ENCODE data around the gene LSM3.

LSM3 gene

GRCh38 chr3:14208977-14209394, 30.4 kb downstream of the LSM3 start:
- Histone ChIP-seq H3K4me1 (ENCODE audit: control insufficient read depth, insufficient read depth, low read depth, low read length) (peaks cover 19% of the 10 kb centered on the region), H3K4me2 (ENCODE audit: low read length, poor library complexity, severe bottlenecking) (no peak overlapping the region), H3K36me3 (ENCODE audit: control insufficient read depth in 1 of 2, insufficient read depth in 2 of 2, low read depth in 1 of 2, low read length in 2 of 2) (no peaks in the 10 kb centered on the region), H2AFZ (ENCODE audit: low read depth, low read length) (no peak overlapping the region), H2BK15ac (ENCODE audit: low read depth, poor library complexity, severe bottlenecking) (no peak overlapping the region), H3K9ac (ENCODE audit: low read length) (no peak overlapping the region), H3K23ac (ENCODE audit: low read length in 2 of 2) (no peak overlapping the region), H3K27me3 (ENCODE audit: control insufficient read depth in 1 of 2, insufficient read depth in 1 of 2, low read length in 2 of 2) (no peaks in the 10 kb centered on the region), H2BK120ac (ENCODE audit: low read depth, low read length) (no peak overlapping the region), H3K79me1 (replicated peaks; ENCODE audit: low read length, poor library complexity, severe bottlenecking) (no peaks in the 10 kb centered on the region), H3K9me3 (ENCODE audit: control insufficient read depth, low read length) (no peaks in the 10 kb centered on the region), H3K4me3 (ENCODE audit: insufficient read depth in 1 of 2, low read depth in 1 of 2, low read length in 2 of 2) (no peak overlapping the region), H3K27ac (ENCODE audit: low read length, poor library complexity, severe bottlenecking) (peak overlapping the region; percentile 92), H4K91ac (ENCODE audit: low read length) (peak overlapping the region; percentile 54), H2BK5ac (ENCODE audit: low read depth, low read length, poor library complexity, severe bottlenecking) (no peak overlapping the region), H3K14ac (ENCODE audit: low read length in 2 of 2) (no peak overlapping the region), H4K8ac (ENCODE audit: low read length) (no peak overlapping the region), H2AK5ac (ENCODE audit: low read length, severe bottlenecking) (peak overlapping the region; percentile 88), H2BK12ac (ENCODE audit: low read length in 2 of 2) (peak overlapping the region in 1 of 2 experiments; percentile 33), H3K18ac (ENCODE audit: low read depth in 1 of 2, low read length in 2 of 2) (peak overlapping the region; percentile 68 to 76), H3K4ac (ENCODE audit: low read depth in 1 of 2, low read length in 2 of 2) (peak overlapping the region in 1 of 2 experiments; percentile 42)
- peak; percentile 79 for DNase-seq
- 0% methylated on average over 4 of the region's 5 CpGs for WGBS

GRCh38 chr3:14209581-14210289, 31.1 kb downstream of the LSM3 start:
- Histone ChIP-seq H2AFZ (ENCODE audit: low read depth, low read length) (no peak overlapping the region), H4K8ac (ENCODE audit: low read length) (peak overlapping the region; percentile 79), H4K91ac (ENCODE audit: low read length) (peak overlapping the region; percentile 92), H3K27ac (ENCODE audit: low read length, poor library complexity, severe bottlenecking) (peak overlapping the region; percentile 92), H3K14ac (ENCODE audit: low read length in 2 of 2) (peak overlapping the region in 1 of 2 experiments; percentile 87), H3K4ac (ENCODE audit: low read depth in 1 of 2, low read length in 2 of 2) (peak overlapping the region; percentile 87 to 92), H3K18ac (ENCODE audit: low read depth in 1 of 2, low read length in 2 of 2) (peak overlapping the region; percentile 55 to 76), H3K9me3 (ENCODE audit: control insufficient read depth, low read length) (no peaks in the 10 kb centered on the region), H3K23ac (ENCODE audit: low read length in 2 of 2) (no peak overlapping the region), H2BK12ac (ENCODE audit: low read length in 2 of 2) (peak overlapping the region; percentile 47 to 76), H2BK5ac (ENCODE audit: low read depth, low read length, poor library complexity, severe bottlenecking) (peak overlapping the region; percentile 96), H2AK5ac (ENCODE audit: low read length, severe bottlenecking) (peak overlapping the region; percentile 79), H3K4me2 (ENCODE audit: low read length, poor library complexity, severe bottlenecking) (no peak overlapping the region), H3K36me3 (ENCODE audit: control insufficient read depth in 1 of 2, insufficient read depth in 2 of 2, low read depth in 1 of 2, low read length in 2 of 2) (no peaks in the 10 kb centered on the region), H3K4me3 (ENCODE audit: insufficient read depth in 1 of 2, low read depth in 1 of 2, low read length in 2 of 2) (no peak overlapping the region), H2BK15ac (ENCODE audit: low read depth, poor library complexity, severe bottlenecking) (peak overlapping the region; percentile 34), H3K79me1 (replicated peaks; ENCODE audit: low read length, poor library complexity, severe bottlenecking) (no peaks in the 10 kb centered on the region), H3K4me1 (ENCODE audit: control insufficient read depth, insufficient read depth, low read depth, low read length) (peaks cover 14% of the 10 kb centered on the region), H3K27me3 (ENCODE audit: control insufficient read depth in 1 of 2, insufficient read depth in 1 of 2, low read length in 2 of 2) (no peaks in the 10 kb centered on the region), H3K9ac (ENCODE audit: low read length) (no peak overlapping the region), H2BK120ac (ENCODE audit: low read depth, low read length) (peak overlapping the region; percentile 92)
- DNase-seq = peak; percentile 73
- WGBS = 46% methylated on average over 12 of the region's 14 CpGs

- Histone ChIP-seq H2BK12ac (ENCODE audit: low read length in 2 of 2) (peak overlapping the region; percentile 38 to 76), H3K79me1 (replicated peaks; ENCODE audit: low read length, poor library complexity, severe bottlenecking) (no peaks in the 10 kb centered on the region), H3K9me3 (ENCODE audit: control insufficient read depth, low read length) (no peaks in the 10 kb centered on the region), H2BK15ac (ENCODE audit: low read depth, poor library complexity, severe bottlenecking) (no peak overlapping the region), H3K4me3 (ENCODE audit: insufficient read depth in 1 of 2, low read depth in 1 of 2, low read length in 2 of 2) (no peak overlapping the region), H3K14ac (ENCODE audit: low read length in 2 of 2) (no peak overlapping the region), H2AK5ac (ENCODE audit: low read length, severe bottlenecking) (peak overlapping the region; percentile 55), H3K36me3 (ENCODE audit: control insufficient read depth in 1 of 2, insufficient read depth in 2 of 2, low read depth in 1 of 2, low read length in 2 of 2) (no peaks in the 10 kb centered on the region), H3K23ac (ENCODE audit: low read length in 2 of 2) (no peak overlapping the region), H2AFZ (ENCODE audit: low read depth, low read length) (no peak overlapping the region), H3K4me2 (ENCODE audit: low read length, poor library complexity, severe bottlenecking) (no peak overlapping the region), H3K4me1 (ENCODE audit: control insufficient read depth, insufficient read depth, low read depth, low read length) (peaks cover 13% of the 10 kb centered on the region), H3K18ac (ENCODE audit: low read depth in 1 of 2, low read length in 2 of 2) (peak overlapping the region in 1 of 2 experiments; percentile 74), H3K27me3 (ENCODE audit: control insufficient read depth in 1 of 2, insufficient read depth in 1 of 2, low read length in 2 of 2) (no peaks in the 10 kb centered on the region), H3K9ac (ENCODE audit: low read length) (no peak overlapping the region), H3K27ac (ENCODE audit: low read length, poor library complexity, severe bottlenecking) (peak overlapping the region; percentile 92), H2BK5ac (ENCODE audit: low read depth, low read length, poor library complexity, severe bottlenecking) (peak overlapping the region; percentile 89), H3K4ac (ENCODE audit: low read depth in 1 of 2, low read length in 2 of 2) (no peak overlapping the region), H4K8ac (ENCODE audit: low read length) (no peak overlapping the region), H4K91ac (ENCODE audit: low read length) (no peak overlapping the region), H2BK120ac (ENCODE audit: low read depth, low read length) (peak overlapping the region; percentile 92)
- 16% methylated on average over 3 of the region's 3 CpGs for WGBS
- peak; percentile 48 for DNase-seq
Measured at GRCh38 chr3:14210290-14210688, 31.7 kb downstream of the LSM3 start.

- peak; percentile 75 for DNase-seq
- Histone ChIP-seq H3K4me1 (ENCODE audit: control insufficient read depth, insufficient read depth, low read depth, low read length) (peaks cover 15% of the 10 kb centered on the region), H2AK5ac (ENCODE audit: low read length, severe bottlenecking) (peak overlapping the region; percentile 66), H3K14ac (ENCODE audit: low read length in 2 of 2) (no peak overlapping the region), H3K4me2 (ENCODE audit: low read length, poor library complexity, severe bottlenecking) (no peak overlapping the region), H2BK12ac (ENCODE audit: low read length in 2 of 2) (peak overlapping the region; percentile 69 to 84), H3K23ac (ENCODE audit: low read length in 2 of 2) (no peak overlapping the region), H3K27me3 (ENCODE audit: control insufficient read depth in 1 of 2, insufficient read depth in 1 of 2, low read length in 2 of 2) (no peaks in the 10 kb centered on the region), H3K27ac (ENCODE audit: low read length, poor library complexity, severe bottlenecking) (peak overlapping the region; percentile 92), H3K4me3 (ENCODE audit: insufficient read depth in 1 of 2, low read depth in 1 of 2, low read length in 2 of 2) (no peak overlapping the region), H3K9ac (ENCODE audit: low read length) (no peak overlapping the region), H2BK120ac (ENCODE audit: low read depth, low read length) (no peak overlapping the region), H3K4ac (ENCODE audit: low read depth in 1 of 2, low read length in 2 of 2) (peak overlapping the region in 1 of 2 experiments; percentile 64), H2BK15ac (ENCODE audit: low read depth, poor library complexity, severe bottlenecking) (no peak overlapping the region), H4K91ac (ENCODE audit: low read length) (no peak overlapping the region), H3K18ac (ENCODE audit: low read depth in 1 of 2, low read length in 2 of 2) (peak overlapping the region; percentile 24 to 89), H2BK5ac (ENCODE audit: low read depth, low read length, poor library complexity, severe bottlenecking) (peak overlapping the region; percentile 99), H2AFZ (ENCODE audit: low read depth, low read length) (no peak overlapping the region), H3K9me3 (ENCODE audit: control insufficient read depth, low read length) (no peaks in the 10 kb centered on the region), H3K79me1 (replicated peaks; ENCODE audit: low read length, poor library complexity, severe bottlenecking) (no peaks in the 10 kb centered on the region), H3K36me3 (ENCODE audit: control insufficient read depth in 1 of 2, insufficient read depth in 2 of 2, low read depth in 1 of 2, low read length in 2 of 2) (no peaks in the 10 kb centered on the region), H4K8ac (ENCODE audit: low read length) (no peak overlapping the region)
- WGBS = 3% methylated on average over 4 of the region's 4 CpGs
Measured at GRCh38 chr3:14210843-14211594, 32.4 kb downstream of the LSM3 start.
